Activated CD8-positive, alpha-beta memory T cell treated with anti-CD3 and anti-CD28 coated beads, Interleukin-2, amount 50 U/mL, for 4 hours (primary cell): ENCODE data around the gene SLC38A10.
"Not testable (repeated sequence)": the region's sequence is repeated elsewhere in the genome, so short reads cannot be mapped to it uniquely, and the experiment has no call there.

Experiments used
- DNase-seq: peaks from one replicate; pipeline ENCODE4 v3.0.0-alpha.2; 2020

SLC38A10 gene

GRCh38 chr17:81238815-81239713, 56.0 kb downstream of the SLC38A10 start, which contains the start of the genes NDUFAF8 and TEPSIN:
Gene NDUFAF8, plus strand, starts transcription at chr17:81239318. Its CDS starts 46 bp downstream, at chr17:81239364.
Gene TEPSIN, minus strand, starts transcription at chr17:81239055. Its CDS starts 22 bp downstream, at chr17:81239033.
- peak; percentile 91 for DNase-seq

GRCh38 chr17:81238490-81238814, 56.7 kb downstream of the SLC38A10 start:
- DNase-seq, result no peak

DNA sequence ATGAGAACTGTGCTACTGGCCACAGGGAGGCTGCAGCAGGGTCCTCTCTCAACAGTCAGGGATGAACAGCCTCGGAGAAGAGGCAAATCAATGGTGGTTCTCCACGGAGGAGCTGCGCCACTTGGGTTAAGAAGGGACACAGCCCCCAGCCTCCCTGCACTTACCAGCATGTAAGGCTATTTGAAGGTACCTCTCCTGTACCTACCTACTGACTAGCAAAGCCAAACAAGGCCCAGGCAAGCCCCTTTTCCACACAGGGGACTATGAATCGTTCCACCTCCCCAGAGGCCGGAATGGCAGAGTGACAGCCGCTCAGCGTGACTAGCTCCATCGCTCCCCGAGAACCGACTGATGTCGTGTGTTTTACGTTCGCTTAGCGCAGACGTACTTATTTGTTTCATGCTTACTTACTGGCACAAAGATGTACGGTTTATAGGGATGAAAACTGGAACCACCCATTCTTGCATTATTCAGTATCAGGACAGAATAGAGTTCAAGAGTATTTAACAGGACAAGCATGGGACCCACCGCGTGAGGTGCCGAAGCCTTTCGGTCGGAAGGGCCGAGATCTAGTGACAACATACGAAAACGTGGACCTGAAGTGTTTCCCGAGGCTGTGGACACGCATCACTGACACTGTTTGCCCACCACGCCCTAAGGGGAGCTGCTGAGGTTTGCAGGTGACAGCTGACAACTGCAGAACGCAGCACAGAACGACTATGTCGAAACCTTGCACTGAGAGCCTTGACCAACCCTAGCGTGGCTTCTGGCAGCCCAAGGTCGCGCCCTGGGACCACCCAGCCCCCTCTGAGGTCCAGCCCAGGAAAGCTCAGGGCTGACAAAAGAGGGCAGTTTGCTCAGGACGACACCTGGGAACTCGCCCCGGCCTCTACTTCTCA, 57.3 kb downstream of the SLC38A10 start:
- DNase-seq, result no peak

GRCh38 chr17:81236784-81237183, 58.3 kb downstream of the SLC38A10 start:
- DNase-seq, result no peak

GRCh38 chr17:81235822-81236740, 59.0 kb downstream of the SLC38A10 start:
- no peak for DNase-seq

DNA sequence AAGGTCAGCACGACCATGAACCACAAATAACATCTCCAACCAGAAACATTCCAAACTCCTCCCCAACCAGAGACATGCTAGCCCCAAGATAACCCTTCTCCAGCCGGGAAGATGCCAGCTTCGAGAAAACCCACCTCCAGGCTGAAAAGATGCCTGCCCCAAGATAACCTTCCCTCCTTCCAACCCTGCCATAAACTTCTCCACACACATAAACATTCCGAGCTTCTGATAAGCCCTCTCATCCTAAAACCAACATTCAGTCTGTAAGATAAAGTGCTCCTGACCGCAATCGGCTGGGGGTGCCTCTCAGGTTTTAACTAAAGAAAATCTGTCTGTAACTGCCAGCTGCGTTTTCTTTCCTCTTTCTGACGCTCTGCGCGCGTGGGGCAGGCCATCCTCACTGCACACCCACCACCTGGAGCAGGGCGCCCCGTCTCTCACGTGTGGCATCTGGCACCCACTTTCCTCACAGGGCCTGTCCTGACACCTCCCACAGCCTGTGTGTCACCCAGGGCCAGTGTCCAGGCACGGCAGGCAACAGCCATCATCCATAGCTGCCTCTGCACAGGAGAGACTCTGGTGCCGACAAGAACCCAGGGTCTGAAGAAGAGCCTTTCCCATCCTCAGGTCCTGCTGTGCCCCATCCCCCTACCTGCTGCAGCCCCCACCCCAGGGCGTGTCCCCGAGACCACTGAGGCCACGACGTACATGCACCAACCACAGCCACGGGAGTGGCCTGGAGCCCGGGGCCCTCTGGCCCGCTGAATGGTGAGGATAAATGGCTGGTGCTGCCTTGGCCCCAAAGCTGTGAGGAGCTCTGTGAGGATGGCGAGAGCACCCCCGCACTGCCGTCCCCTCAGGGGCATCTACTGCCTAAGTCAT, 59.9 kb downstream of the SLC38A10 start:
- DNase-seq, result no peak

DNA sequence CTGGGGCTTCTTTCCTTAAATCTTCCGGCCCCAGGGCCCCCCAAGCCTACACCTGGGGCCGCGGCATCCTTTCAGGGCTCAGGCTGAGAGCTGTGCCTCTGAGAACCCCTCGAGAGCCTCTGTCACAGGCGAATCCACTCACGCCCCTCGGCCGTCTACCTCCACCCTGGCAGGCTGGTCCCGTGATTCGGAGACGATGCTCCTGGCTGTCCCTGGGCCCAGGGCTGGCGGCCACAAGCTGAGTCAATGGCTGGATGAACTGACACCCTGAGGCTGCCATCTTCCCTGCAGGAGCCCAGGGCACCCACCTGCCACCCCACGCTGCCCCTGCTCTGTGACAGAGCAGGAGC, 60.6 kb downstream of the SLC38A10 start:
- DNase-seq, result no peak

DNA sequence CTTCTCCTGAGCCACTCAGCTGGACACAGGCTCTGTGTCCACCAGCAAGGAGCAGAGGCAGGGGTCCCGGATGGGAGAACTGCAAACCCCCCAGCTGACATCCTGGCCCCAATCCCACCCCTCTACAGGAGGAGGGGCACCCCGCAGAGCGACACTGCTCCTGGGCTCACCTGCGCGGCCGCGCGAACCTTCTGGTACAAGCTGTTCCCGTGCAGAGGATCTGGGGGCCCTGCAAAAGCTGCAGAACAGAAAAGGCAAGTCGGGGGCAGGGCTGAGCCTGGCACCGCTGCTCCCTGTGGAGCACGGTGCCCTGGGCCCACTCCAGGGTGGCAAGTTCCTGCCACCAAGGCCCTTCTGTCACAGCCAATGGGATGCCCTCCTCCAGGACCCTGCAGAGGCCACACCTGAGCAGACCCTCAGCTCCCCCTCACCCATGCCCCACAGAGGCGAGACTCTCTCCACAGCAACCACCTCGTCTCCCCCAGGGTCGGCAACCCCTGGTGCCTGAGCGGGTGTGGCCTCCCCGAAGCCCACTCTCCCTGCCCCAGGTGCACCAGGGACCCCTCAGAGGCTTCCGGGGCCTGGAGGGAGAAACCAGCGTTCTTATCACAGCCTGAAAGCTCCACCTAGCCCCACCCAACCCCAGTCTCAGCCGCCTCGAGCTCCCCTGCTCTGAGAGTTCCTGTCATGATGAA, 61.1 kb downstream of the SLC38A10 start:
- DNase-seq, result no peak

DNA sequence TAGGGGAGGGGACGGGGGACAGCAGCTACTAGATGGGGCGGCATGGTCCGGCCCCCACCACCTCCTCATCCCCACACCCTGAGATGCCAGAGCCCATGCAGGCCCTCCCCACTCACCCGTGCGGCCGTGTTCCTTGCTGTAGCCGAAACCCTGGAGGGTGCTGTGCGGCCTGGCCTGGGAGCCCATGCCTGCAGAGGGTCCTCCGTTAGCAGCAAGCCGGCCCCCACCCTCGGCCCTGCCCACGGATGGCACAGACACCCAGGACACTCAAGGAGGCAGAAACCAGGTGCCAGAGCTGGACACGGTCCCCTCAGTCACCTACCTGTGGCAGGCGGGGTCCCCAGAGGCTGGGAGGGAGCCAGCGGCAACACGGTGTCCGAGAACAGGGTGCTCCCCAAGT, 61.8 kb downstream of the SLC38A10 start:
- no peak for DNase-seq

- no peak for DNase-seq
Observed at GRCh38 chr17:81232616-81233241, 62.4 kb downstream of the SLC38A10 start.

GRCh38 chr17:81231766-81232581, 63.1 kb downstream of the SLC38A10 start:
- no peak for DNase-seq

- DNase-seq, result no peak
Observed at GRCh38 chr17:81231121-81231645, 63.9 kb downstream of the SLC38A10 start.

DNA sequence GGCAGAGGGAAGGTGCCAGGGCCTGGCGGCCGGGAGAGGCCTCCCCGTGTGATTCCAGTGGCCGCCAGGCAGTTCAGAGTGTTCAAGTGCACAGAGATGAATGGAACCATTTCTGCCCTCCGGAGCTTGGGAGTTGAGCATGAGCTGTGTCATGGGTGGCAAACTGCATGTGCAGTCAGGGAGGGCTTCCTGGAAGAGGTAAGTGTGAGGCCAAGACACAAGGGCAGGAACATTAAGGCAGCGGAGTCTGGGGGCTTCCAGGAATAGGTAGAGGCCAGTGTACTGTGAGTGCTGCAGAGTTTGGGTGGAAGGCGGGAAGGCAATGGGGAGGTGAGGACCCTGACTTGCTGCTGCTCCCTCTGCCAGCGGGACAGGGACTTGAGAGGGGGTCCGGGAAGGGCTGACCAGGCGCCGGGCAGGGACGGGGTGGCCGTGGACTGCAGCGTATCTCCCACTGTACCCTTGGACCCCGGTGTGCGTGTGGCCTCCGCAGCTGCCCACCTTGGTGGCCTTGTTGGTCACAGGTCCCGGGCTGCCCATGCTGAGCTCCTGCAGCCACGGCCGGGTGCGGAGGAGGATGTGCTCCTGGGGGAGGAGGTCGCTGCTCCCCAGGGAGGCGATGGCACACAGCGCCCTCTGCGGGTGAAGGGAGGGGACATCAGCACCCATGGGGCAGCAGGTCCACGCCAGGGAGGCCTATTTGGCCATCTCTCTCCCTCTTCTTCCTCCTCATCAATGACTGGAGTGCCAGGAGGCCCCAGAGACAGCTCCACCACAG, 64.9 kb downstream of the SLC38A10 start:
- no peak for DNase-seq

DNA sequence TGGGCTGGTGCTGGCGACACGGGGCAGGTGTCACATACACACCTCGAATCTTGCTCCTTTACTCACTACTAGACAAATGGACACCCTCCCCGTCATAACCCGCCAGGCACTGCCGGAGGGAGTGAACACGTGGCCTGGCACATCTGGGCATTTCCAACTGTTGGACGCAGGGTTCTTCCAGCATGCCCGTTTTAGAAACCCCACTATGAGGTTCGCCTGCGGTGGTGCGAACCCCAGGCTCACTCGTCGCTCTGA, 65.5 kb downstream of the SLC38A10 start:
- no peak for DNase-seq

DNA sequence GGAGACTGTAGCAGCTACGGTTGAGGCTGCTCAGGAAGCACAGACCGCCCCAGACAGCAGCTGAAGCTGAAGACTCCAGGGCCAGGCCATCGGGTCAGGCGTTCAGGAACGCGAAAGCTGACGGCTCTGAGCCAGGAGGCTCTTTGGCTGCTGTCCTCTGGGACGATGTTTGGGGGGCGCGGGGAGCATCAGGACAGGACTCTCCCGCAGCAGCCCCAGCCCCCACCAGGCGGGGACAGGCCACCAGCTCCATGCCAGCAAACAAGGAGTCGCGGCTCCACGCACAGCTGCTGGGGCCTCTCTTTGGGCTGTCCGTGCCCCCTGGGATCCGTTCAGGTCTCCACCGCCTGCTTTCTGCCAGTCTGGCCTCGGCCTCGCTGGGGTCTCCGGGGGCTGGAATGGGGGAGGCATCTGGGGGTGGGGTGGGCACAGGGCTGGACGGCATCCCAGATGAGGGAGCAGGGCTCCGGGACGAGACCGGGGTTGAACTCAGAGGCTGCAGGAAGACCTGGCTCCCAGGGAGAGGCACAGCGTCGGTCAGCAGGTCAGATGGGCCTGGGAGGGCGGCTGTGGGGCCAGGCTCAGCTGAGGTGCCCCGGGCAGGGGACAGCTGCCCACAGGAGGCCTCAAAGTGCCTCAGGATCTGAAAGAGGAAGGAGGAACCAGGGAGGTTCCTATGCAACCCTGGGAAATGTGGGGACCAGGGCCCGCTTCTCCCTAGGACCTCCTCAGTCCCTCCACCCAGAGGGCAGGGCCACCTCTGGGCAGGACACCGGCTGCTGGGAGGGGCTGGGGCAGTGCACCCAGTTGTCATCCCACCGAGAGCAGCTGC, 66.1 kb downstream of the SLC38A10 start:
- DNase-seq, result no peak

DNA sequence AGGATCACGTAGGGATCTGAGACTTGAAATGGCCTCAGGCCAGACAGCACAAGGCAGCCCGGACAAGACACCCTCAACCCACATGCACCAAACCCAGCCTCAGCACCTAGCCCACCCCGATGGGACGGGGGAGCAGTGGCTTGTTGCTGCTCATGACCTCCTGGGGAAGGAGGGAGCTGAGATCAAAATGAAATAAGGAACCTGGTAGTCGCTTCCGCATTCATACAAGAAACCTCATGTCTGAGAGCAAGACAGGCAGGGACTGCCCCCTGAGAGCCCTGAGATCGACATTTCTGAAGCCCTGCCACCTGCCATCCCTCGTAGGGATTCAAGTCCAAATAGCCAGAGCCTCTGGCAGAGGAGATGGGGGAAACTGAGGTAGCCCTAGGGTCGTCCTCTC, 66.7 kb downstream of the SLC38A10 start:
- no peak for DNase-seq

DNA sequence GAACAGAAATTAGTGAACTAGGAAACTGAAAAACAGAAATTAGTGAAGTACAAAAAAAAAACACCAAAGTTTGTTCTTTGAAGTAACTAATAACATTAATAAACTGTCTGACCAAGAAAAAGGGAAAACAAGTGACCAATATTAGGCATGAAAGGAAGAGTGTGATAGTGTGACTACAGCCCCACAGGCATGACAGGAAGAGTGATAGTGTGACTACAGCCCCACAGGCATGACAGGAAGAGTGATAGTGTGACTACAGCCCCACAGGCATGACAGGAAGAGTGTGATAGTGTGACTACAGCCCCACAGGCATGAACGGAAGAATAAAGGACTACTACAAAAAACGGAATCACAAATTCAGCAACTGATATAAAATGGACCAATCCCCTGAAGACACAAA, 67.5 kb downstream of the SLC38A10 start:
- not testable (repeated sequence) for DNase-seq

GRCh38 chr17:81223762-81224130, 71.4 kb downstream of the SLC38A10 start:
- DNase-seq, result no peak
